Neural progenitor cell (in vitro differentiated cells): ENCODE results near the gene AGK. TPM values are rescaled to one million over a fixed set of nuclear protein-coding genes. Genes with fewer than 3 reads are reported as not detected.
A peak's percentile ranks its signal among the peaks of the same experiment; 100 is the strongest.

Source experiments
- DNase-seq: peaks from one replicate; pipeline ENCODE4 v3.0.0-alpha.2; 2016; ENCODE audit warnings: low spot score
- H2AFZ ChIP-seq: fragments of 200-600 bp; sonication (generic); replicated peaks from 2 replicates; pipeline ENCODE4 v1.6.1; 2016; ENCODE audit warnings: antibody characterized with exemption
- H3F3A ChIP-seq: fragments of 200-600 bp; sonication (generic); 2 replicates; pipeline ENCODE4 v1.6.1; 2016; ENCODE audit warnings: antibody characterized with exemption, low read depth
- H3K27ac ChIP-seq: fragments of 200-600 bp; sonication (generic); 2 replicates; pipeline ENCODE4 v1.5.1; 2016; ENCODE audit warnings: mild to moderate bottlenecking
- H3K27me3 ChIP-seq: fragments of 200-600 bp; sonication (generic); 2 replicates; pipeline ENCODE4 v1.6.1; 2016; ENCODE audit warnings: mild to moderate bottlenecking, moderate library complexity
- H3K36me3 ChIP-seq: fragments of 200-600 bp; sonication (generic); 2 replicates; pipeline ENCODE4 v1.5.1; 2016
- H3K4me1 ChIP-seq: fragments of 200-600 bp; sonication (generic); 2 replicates; pipeline ENCODE4 v1.6.1; 2016; ENCODE audit warnings: mixed run types
- H3K4me2 ChIP-seq: fragments of 200-600 bp; sonication (generic); 2 replicates; pipeline ENCODE4 v1.6.1; 2016
- H3K4me3 ChIP-seq: fragments of 200-600 bp; sonication (generic); 2 replicates; pipeline ENCODE4 v1.5.1; 2016
- H3K79me2 ChIP-seq: fragments of 200-600 bp; sonication (generic); 2 replicates; pipeline ENCODE4 v1.6.1; 2016; ENCODE audit warnings: low read depth
- H3K9ac ChIP-seq: fragments of 200-600 bp; sonication (generic); 2 replicates; pipeline ENCODE4 v1.6.1; 2016
- H3K9me3 ChIP-seq: fragments of 200-600 bp; sonication (generic); 2 replicates; pipeline ENCODE4 v1.5.1; 2016; ENCODE audit warnings: low read depth
- H4K20me1 ChIP-seq: fragments of 200-600 bp; sonication (generic); 2 replicates; pipeline ENCODE4 v1.6.1; 2016; ENCODE audit warnings: low read depth
- H3K27ac Mint-ChIP-seq: 3 replicates; pipeline ENCODE4 v1.8.0; 2021; ENCODE audit warnings: mixed read lengths
- H3K27me3 Mint-ChIP-seq: 2 replicates; pipeline ENCODE4 v1.8.0; 2022; ENCODE audit warnings: low read depth, mild to moderate bottlenecking, inconsistent platforms, moderate library complexity, mixed read lengths; ENCODE audit not compliant: insufficient read depth
- H3K36me3 Mint-ChIP-seq: 3 replicates; pipeline ENCODE4 v1.8.0; 2021; ENCODE audit warnings: mixed read lengths
- H3K4me1 Mint-ChIP-seq: 3 replicates; pipeline ENCODE4 v1.8.0; 2021; ENCODE audit warnings: mixed read lengths
- H3K4me3 Mint-ChIP-seq: 3 replicates; pipeline ENCODE4 v1.8.0; 2021; ENCODE audit warnings: mild to moderate bottlenecking, moderate library complexity, mixed read lengths
- H3K9me3 Mint-ChIP-seq: 3 replicates; pipeline ENCODE4 v1.8.0; 2020; ENCODE audit warnings: mixed read lengths
- CTCF ChIP-seq: fragments of 200-600 bp; sonication (generic); IDR thresholded peaks from 2 replicates; pipeline ENCODE4 v1.5.1; 2017; ENCODE audit warnings: antibody characterized with exemption, mild to moderate bottlenecking
- EZH2 ChIP-seq: fragments of 200-600 bp; sonication (generic); IDR thresholded peaks from 2 replicates; pipeline ENCODE4 v1.6.1; 2017; ENCODE audit warnings: antibody characterized with exemption, mild to moderate bottlenecking, moderate library complexity
- EZH2phosphoT487 ChIP-seq: fragments of 200-600 bp; sonication (generic); IDR thresholded peaks from 2 replicates; pipeline ENCODE4 v1.6.1; 2017; ENCODE audit warnings: antibody characterized with exemption
- total RNA-seq: library from RNA; depleted of rRNA; stranded (reverse); fragments of >200 nt; gene quantifications from 2 replicates; pipeline ENCODE4 v1.2.3, GENCODE V29; 2015; ENCODE audit warnings: low replicate concordance

The AGK gene
- total RNA-seq, 1 donor from 2014 or later = 42.6 TPM

GRCh38 chr7:141664450-141664849, 113.2 kb downstream of the AGK start:
- H3K27ac Mint-ChIP-seq = no peak overlapping the region
- H4K20me1 ChIP-seq = no peaks in the 10 kb centered on the region
- H3K4me3 Mint-ChIP-seq = no peak overlapping the region
- H3K27me3 Mint-ChIP-seq = peaks cover 4% of the 10 kb centered on the region
- no peaks in the 10 kb centered on the region for H3F3A ChIP-seq
- peaks cover 43% of the 10 kb centered on the region for H3K36me3 Mint-ChIP-seq
- H3K36me3 ChIP-seq = no peaks in the 10 kb centered on the region
- H3K9me3 ChIP-seq = no peaks in the 10 kb centered on the region
- no peak for DNase-seq
- H3K27ac ChIP-seq = no peak overlapping the region
- no peak for TF ChIP-seq CTCF
- no peak for TF ChIP-seq EZH2
- no peak for TF ChIP-seq EZH2phosphoT487
- H3K4me2 ChIP-seq = no peak overlapping the region
- H3K4me3 ChIP-seq = no peak overlapping the region
- no peak overlapping the region for H3K9ac ChIP-seq
- H3K79me2 ChIP-seq = no peaks in the 10 kb centered on the region
- no peaks in the 10 kb centered on the region for H3K4me1 ChIP-seq
- no peaks in the 10 kb centered on the region for H3K27me3 ChIP-seq
- H3K9me3 Mint-ChIP-seq = no peaks in the 10 kb centered on the region
- no peak overlapping the region for H2AFZ ChIP-seq
- no peaks in the 10 kb centered on the region for H3K4me1 Mint-ChIP-seq

- Mint-ChIP-seq H3K27ac (peak overlapping the region; percentile 1), H3K9me3 (no peaks in the 10 kb centered on the region), H3K4me1 (no peaks in the 10 kb centered on the region), H3K36me3 (peaks cover 46% of the 10 kb centered on the region), H3K27me3 (peaks cover 4% of the 10 kb centered on the region), H3K4me3 (no peak overlapping the region)
- Histone ChIP-seq H3K9ac (no peak overlapping the region), H3K4me1 (no peaks in the 10 kb centered on the region), H3K4me2 (no peak overlapping the region), H3K9me3 (no peaks in the 10 kb centered on the region), H3K4me3 (no peak overlapping the region), H3K79me2 (no peaks in the 10 kb centered on the region), H4K20me1 (no peaks in the 10 kb centered on the region), H3F3A (no peaks in the 10 kb centered on the region), H3K36me3 (no peaks in the 10 kb centered on the region), H3K27me3 (no peaks in the 10 kb centered on the region), H3K27ac (no peak overlapping the region), H2AFZ (no peak overlapping the region)
- no peak for DNase-seq
- TF ChIP-seq EZH2 (no peak), CTCF (no peak)
Observed at GRCh38 chr7:141665208-141666035, 114.2 kb downstream of the AGK start.

GRCh38 chr7:141666071-141666470, 114.9 kb downstream of the AGK start:
- no peaks in the 10 kb centered on the region for H3K36me3 ChIP-seq
- Mint-ChIP-seq H3K4me3 (no peak overlapping the region), H3K4me1 (no peaks in the 10 kb centered on the region), H3K36me3 (peaks cover 44% of the 10 kb centered on the region), H3K27me3 (peaks cover 2% of the 10 kb centered on the region), H3K9me3 (no peaks in the 10 kb centered on the region), H3K27ac (peak overlapping the region; percentile 1)
- no peaks in the 10 kb centered on the region for H4K20me1 ChIP-seq
- no peaks in the 10 kb centered on the region for H3K27me3 ChIP-seq
- no peaks in the 10 kb centered on the region for H3F3A ChIP-seq
- no peak overlapping the region for H3K4me2 ChIP-seq
- no peak overlapping the region for H3K27ac ChIP-seq
- no peak overlapping the region for H3K4me3 ChIP-seq
- no peaks in the 10 kb centered on the region for H3K4me1 ChIP-seq
- no peaks in the 10 kb centered on the region for H3K79me2 ChIP-seq
- DNase-seq = no peak
- H3K9ac ChIP-seq = no peak overlapping the region
- no peak for TF ChIP-seq EZH2phosphoT487
- TF ChIP-seq CTCF = no peak
- TF ChIP-seq EZH2 = no peak
- H2AFZ ChIP-seq = no peak overlapping the region
- H3K9me3 ChIP-seq = no peaks in the 10 kb centered on the region
